H9 (cell line): ENCODE results near the gene IL5RA. TPM values are rescaled to one million over a fixed set of nuclear protein-coding genes. Genes with fewer than 3 reads are reported as not detected.

Experiments
- DNase-seq: peaks from one replicate; pipeline ENCODE4 v3.0.0-alpha.2; 2017
- H2AFZ ChIP-seq: one replicate; pipeline ENCODE4 v1.6.1; 2013; ENCODE audit warnings: mild to moderate bottlenecking, low read length, control low read depth, moderate library complexity
- H2AK5ac ChIP-seq: 2 replicates; pipeline ENCODE4 v1.6.1; 2013; ENCODE audit warnings: low read length, control low read depth, mixed read lengths; ENCODE audit not compliant: insufficient read length
- H2BK120ac ChIP-seq: one replicate; pipeline ENCODE4 v1.6.1; 2013; ENCODE audit warnings: low read depth, mild to moderate bottlenecking, low read length, control low read depth, inconsistent platforms; ENCODE audit not compliant: poor library complexity, severe bottlenecking
- H2BK12ac ChIP-seq: 2 replicates; pipeline ENCODE4 v1.6.1; 2013; ENCODE audit warnings: low read length, control low read depth, mixed read lengths, low read depth; ENCODE audit not compliant: insufficient read length
- H2BK15ac ChIP-seq: 2 replicates; pipeline ENCODE4 v1.6.1; 2013; ENCODE audit warnings: low read depth, low read length, control low read depth
- H2BK20ac ChIP-seq: one replicate; pipeline ENCODE4 v1.6.1; 2013; ENCODE audit warnings: low read depth, mild to moderate bottlenecking, low read length, control low read depth, inconsistent platforms; ENCODE audit not compliant: poor library complexity, severe bottlenecking
- H2BK5ac ChIP-seq: 2 replicates; pipeline ENCODE4 v1.6.1; 2013; ENCODE audit warnings: low read length, control low read depth, mixed read lengths; ENCODE audit not compliant: insufficient read length
- H3K14ac ChIP-seq: 2 replicates; pipeline ENCODE4 v1.6.1; 2013; ENCODE audit warnings: low read length, control low read depth; ENCODE audit not compliant: insufficient read depth
- H3K18ac ChIP-seq: 2 replicates; pipeline ENCODE4 v1.6.1; 2013; ENCODE audit warnings: low read depth, mild to moderate bottlenecking, mixed read lengths, low read length, control low read depth; ENCODE audit not compliant: insufficient read length
- H3K23ac ChIP-seq: 2 replicates; pipeline ENCODE4 v1.6.1; 2013; ENCODE audit warnings: low read length, control low read depth, mixed read lengths, low read depth; ENCODE audit not compliant: insufficient read length
- H3K23me2 ChIP-seq: 2 replicates; pipeline ENCODE4 v1.6.1; 2013; ENCODE audit warnings: low read depth, mild to moderate bottlenecking, mixed read lengths, low read length, control low read depth; ENCODE audit not compliant: insufficient read length, poor library complexity, severe bottlenecking
- H3K27ac ChIP-seq: 2 replicates; pipeline ENCODE4 v1.5.1; 2013; ENCODE audit warnings: low read length, control low read depth, mixed read lengths, low read depth; ENCODE audit not compliant: insufficient read length
- H3K27me3 ChIP-seq: 2 replicates; pipeline ENCODE4 v1.6.1; 2013; ENCODE audit warnings: low read length, control low read depth, inconsistent platforms; ENCODE audit not compliant: insufficient read depth
- H3K4ac ChIP-seq: 2 replicates; pipeline ENCODE4 v1.6.1; 2013; ENCODE audit warnings: low read depth, mild to moderate bottlenecking, control low read depth, inconsistent platforms, low read length, moderate library complexity
- H3K4me1 ChIP-seq: 2 replicates; pipeline ENCODE4 v1.6.1; 2013; ENCODE audit warnings: low read length, control low read depth, inconsistent platforms; ENCODE audit not compliant: insufficient read depth
- H3K4me2 ChIP-seq: 2 replicates; pipeline ENCODE4 v1.6.1; 2013; ENCODE audit warnings: low read length, control low read depth, mixed read lengths; ENCODE audit not compliant: insufficient read length, insufficient read depth
- H3K56ac ChIP-seq: 2 replicates; pipeline ENCODE4 v1.6.1; 2013; ENCODE audit warnings: low read depth, mild to moderate bottlenecking, mixed read lengths, low read length, control low read depth; ENCODE audit not compliant: insufficient read length
- H3K79me1 ChIP-seq: 2 replicates; pipeline ENCODE4 v1.6.1; 2013; ENCODE audit warnings: low read depth, mild to moderate bottlenecking, moderate library complexity, low read length, control low read depth, inconsistent platforms; ENCODE audit not compliant: insufficient read depth, poor library complexity, severe bottlenecking
- H3K79me2 ChIP-seq: 2 replicates; pipeline ENCODE4 v1.6.1; 2013; ENCODE audit warnings: low read length, control low read depth, inconsistent platforms; ENCODE audit not compliant: insufficient read depth
- H3K9ac ChIP-seq: 2 replicates; pipeline ENCODE4 v1.6.1; 2013; ENCODE audit warnings: low read length, control low read depth, mixed read lengths; ENCODE audit not compliant: insufficient read length; ENCODE audit errors: extremely low read depth
- H3K9me3 ChIP-seq: one replicate; pipeline ENCODE4 v1.6.1; 2013; ENCODE audit warnings: low read depth, low read length, inconsistent platforms; ENCODE audit not compliant: control insufficient read depth
- H3T11ph ChIP-seq: one replicate; pipeline ENCODE4 v1.6.1; 2013; ENCODE audit warnings: mild to moderate bottlenecking, low read length, control low read depth, inconsistent platforms
- H4K20me1 ChIP-seq: one replicate; pipeline ENCODE4 v1.6.1; 2013; ENCODE audit not compliant: control insufficient read depth, insufficient read length, insufficient read depth
- H4K5ac ChIP-seq: 2 replicates; pipeline ENCODE4 v1.6.1; 2013; ENCODE audit warnings: low read depth, mild to moderate bottlenecking, mixed read lengths, low read length, control low read depth; ENCODE audit not compliant: insufficient read length
- H4K8ac ChIP-seq: replicated peaks from 2 replicates; pipeline ENCODE4 v1.6.1; 2013; ENCODE audit warnings: low read length, control low read depth, mixed read lengths, low read depth; ENCODE audit not compliant: insufficient read length
- H4K91ac ChIP-seq: 2 replicates; pipeline ENCODE4 v1.6.1; 2013; ENCODE audit warnings: low read depth, mild to moderate bottlenecking, moderate library complexity, mixed read lengths, low read length, control low read depth; ENCODE audit not compliant: insufficient read length
- H3K27ac Mint-ChIP-seq, 3 experiments: 2 replicates in 2 of 3; 3 replicates in 1 of 3; pipeline ENCODE4 v1.8.0; 2020 to 2021; ENCODE audit warnings: mixed read lengths in 3 of 3, mild to moderate bottlenecking in 1 of 3, moderate library complexity in 1 of 3
- H3K27me3 Mint-ChIP-seq: 2 replicates; pipeline ENCODE4 v1.8.0; 2021; ENCODE audit warnings: low read depth, mild to moderate bottlenecking, moderate library complexity, mixed read lengths
- H3K36me3 Mint-ChIP-seq, 3 experiments: 2 replicates in 2 of 3; 3 replicates in 1 of 3; pipeline ENCODE4 v1.8.0; 2020 to 2021; ENCODE audit warnings: low read depth in 3 of 3, mixed read lengths in 3 of 3; ENCODE audit not compliant: insufficient read depth in 1 of 3
- H3K4me1 Mint-ChIP-seq, 2 experiments: 2 replicates each; pipeline ENCODE4 v1.8.0; 2020; ENCODE audit warnings: mixed read lengths in 2 of 2
- H3K4me3 Mint-ChIP-seq, 2 experiments: 2 replicates in 1 of 2; 3 replicates in 1 of 2; pipeline ENCODE4 v1.8.0; 2020 to 2021; ENCODE audit warnings: mild to moderate bottlenecking in 2 of 2, mixed read lengths in 2 of 2, moderate library complexity in 1 of 2
- H3K9me3 Mint-ChIP-seq, 2 experiments: 2 replicates in 1 of 2; 3 replicates in 1 of 2; pipeline ENCODE4 v1.8.0; 2020; ENCODE audit warnings: mild to moderate bottlenecking in 2 of 2, mixed read lengths in 2 of 2, moderate library complexity in 1 of 2
- CTCF ChIP-seq: fragments of 200-600 bp; sonication (generic); conservative IDR thresholded peaks from 3 replicates; pipeline ENCODE4 v1.8.0; 2021; ENCODE audit warnings: antibody characterized with exemption, mild to moderate bottlenecking
- WGBS: extraction: QIAGEN DNeasy Blood & Tissue Kit; methylation state at CpG from one replicate; pipeline ENCODE4 v1.1.7; 2013; ENCODE audit warnings: missing lambda C conversion rate, low lambda C conversion rate, mixed read lengths; ENCODE audit not compliant: insufficient read length; ENCODE audit errors: extremely low coverage; 5-methylcytosine and 5-hydroxymethylcytosine counted together
- long read RNA-seq: library from polyadenylated mRNA; unstranded; transcript quantifications from one replicate; pipeline ENCODE4 v2.0.0, GENCODE V29; 2020
- total RNA-seq: library from RNA; stranded (reverse); gene quantifications from 2 replicates; pipeline ENCODE4 v1.2.1, GENCODE V29; 2021

The IL5RA gene, protein sequence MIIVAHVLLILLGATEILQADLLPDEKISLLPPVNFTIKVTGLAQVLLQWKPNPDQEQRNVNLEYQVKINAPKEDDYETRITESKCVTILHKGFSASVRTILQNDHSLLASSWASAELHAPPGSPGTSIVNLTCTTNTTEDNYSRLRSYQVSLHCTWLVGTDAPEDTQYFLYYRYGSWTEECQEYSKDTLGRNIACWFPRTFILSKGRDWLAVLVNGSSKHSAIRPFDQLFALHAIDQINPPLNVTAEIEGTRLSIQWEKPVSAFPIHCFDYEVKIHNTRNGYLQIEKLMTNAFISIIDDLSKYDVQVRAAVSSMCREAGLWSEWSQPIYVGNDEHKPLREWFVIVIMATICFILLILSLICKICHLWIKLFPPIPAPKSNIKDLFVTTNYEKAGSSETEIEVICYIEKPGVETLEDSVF
- not detected in 2 replicates for total RNA-seq
- long read RNA-seq, partial matches to known transcripts: 1 of 1 reads
- long read RNA-seq, other reads (novel, unspliced or antisense): 0 of 1 reads

DNA sequence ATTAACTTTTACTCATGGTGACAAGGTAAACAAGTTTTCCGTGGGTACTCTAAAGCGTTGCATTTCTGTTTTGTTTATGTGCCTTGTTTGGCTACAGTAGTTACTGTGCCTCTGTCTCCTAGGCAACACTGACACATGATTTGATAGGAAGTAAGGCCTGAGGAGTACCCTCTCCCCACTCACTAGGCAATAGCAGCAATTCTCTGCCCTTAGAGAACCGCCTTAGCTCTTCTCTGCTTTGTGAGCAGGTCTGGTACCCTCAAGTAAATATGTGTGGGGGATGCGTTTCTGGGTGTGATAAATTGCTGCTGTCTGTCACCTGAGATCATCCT is at the start of gene IL5RA:
Gene IL5RA (minus strand): TSS at position 76 of the 332 bp plus-strand sequence. CDS start 5,390 bp downstream, outside the sequence.
- no peak within 1 kb of the TSS for H3K4me2 ChIP-seq
- H3T11ph ChIP-seq: peak within 1 kb of the TSS; percentile 43
- peak within 1 kb of the TSS; percentile 73 for H3K18ac ChIP-seq
- H3K9me3 Mint-ChIP-seq: no peaks in the 10 kb centered on the region; a peak in 1 of 5 replicates
- H3K4me1 ChIP-seq: no peaks in the 10 kb centered on the region; the same call in 1 of the 2 replicates
- no peak within 1 kb of the TSS for H2BK15ac ChIP-seq
- no peaks in the 10 kb centered on the region for H3K36me3 Mint-ChIP-seq
- H2BK5ac ChIP-seq: no peak within 1 kb of the TSS
- no peak within 1 kb of the TSS for H3K23ac ChIP-seq
- H3K27me3 Mint-ChIP-seq: no peaks in the 10 kb centered on the region
- H3K14ac ChIP-seq: peak within 1 kb of the TSS; percentile 0; the same call in 1 of the 2 replicates
- peak within 1 kb of the TSS; percentile 7 for H3K27ac ChIP-seq
- peak; percentile 35 for DNase-seq
- no peaks in the 10 kb centered on the region for H3K23me2 ChIP-seq
- no peaks in the 10 kb centered on the region for H3K27me3 ChIP-seq
- WGBS: no CpG with 5 or more reads among the region's 4 CpGs
- no peak within 1 kb of the TSS for H3K56ac ChIP-seq
- H3K9ac ChIP-seq: no peak within 1 kb of the TSS
- H4K91ac ChIP-seq: no peak within 1 kb of the TSS
- H2BK120ac ChIP-seq: no peak within 1 kb of the TSS
- H2BK12ac ChIP-seq: no peak within 1 kb of the TSS
- no peaks in the 10 kb centered on the region for H3K79me2 ChIP-seq
- 0 out of 2 replicates have a peak within 1 kb of the TSS, but pooled peaks have one; percentile 65 for H3K4ac ChIP-seq
- H2AFZ ChIP-seq: peak within 1 kb of the TSS; percentile 65
- H4K5ac ChIP-seq: no peak within 1 kb of the TSS
- TF ChIP-seq CTCF: no peak
- H3K27ac Mint-ChIP-seq: peak within 1 kb of the TSS; percentile 31 to 82 (median 49); a peak in 4 of 7 replicates
- H3K79me1 ChIP-seq: no peaks in the 10 kb centered on the region
- H2AK5ac ChIP-seq: no peak within 1 kb of the TSS
- H3K4me1 Mint-ChIP-seq: peaks cover 19 to 23% of the 10 kb centered on the region in 2 experiments
- no peak within 1 kb of the TSS; a peak in 1 of 5 replicates for H3K4me3 Mint-ChIP-seq
- no peaks in the 10 kb centered on the region for H4K20me1 ChIP-seq
- no peak within 1 kb of the TSS for H4K8ac ChIP-seq
- H3K9me3 ChIP-seq: no peaks in the 10 kb centered on the region
- H2BK20ac ChIP-seq: peak within 1 kb of the TSS; percentile 91
